NT2/D1 (cell line): ENCODE data around the gene EEF1E1.
A peak's percentile ranks its signal among the peaks of the same experiment; 100 is the strongest.

ENCODE experiments used
- DNase-seq: peaks from one replicate; pipeline ENCODE4 v3.0.0-alpha.2; 2011; ENCODE audit warnings: low read depth, low spot score
- H3K27me3 ChIP-seq: 2 replicates; pipeline ENCODE4 v1.6.0; 2011; ENCODE audit warnings: mild to moderate bottlenecking; ENCODE audit not compliant: insufficient read length, insufficient read depth
- H3K36me3 ChIP-seq: 2 replicates; pipeline ENCODE4 v1.6.1; 2011; ENCODE audit warnings: mild to moderate bottlenecking, low read length, mixed read lengths; ENCODE audit not compliant: insufficient read depth, insufficient read length
- H3K4me1 ChIP-seq: 2 replicates; pipeline ENCODE4 v1.5.1; 2011; ENCODE audit not compliant: insufficient read depth, insufficient read length
- H3K4me3 ChIP-seq: 2 replicates; pipeline ENCODE4 v1.5.1; 2011; ENCODE audit warnings: low read depth; ENCODE audit not compliant: insufficient read length
- H3K9ac ChIP-seq: 2 replicates; pipeline ENCODE4 v1.6.0; 2011; ENCODE audit warnings: low read depth; ENCODE audit not compliant: insufficient read length
- H3K9me3 ChIP-seq: 2 replicates; pipeline ENCODE4 v1.5.1; 2011; ENCODE audit warnings: mild to moderate bottlenecking, low read length; ENCODE audit not compliant: insufficient read depth
- SUZ12 ChIP-seq: IDR thresholded peaks from 2 replicates; pipeline ENCODE4 v1.6.1; 2011; ENCODE audit not compliant: insufficient read length, insufficient read depth; ENCODE audit errors: extremely low read depth
- YY1 ChIP-seq: IDR thresholded peaks from 2 replicates; pipeline ENCODE4 v1.6.1; 2011; ENCODE audit not compliant: insufficient read length, insufficient read depth
- ZNF274 ChIP-seq: IDR thresholded peaks from 2 replicates; pipeline ENCODE4 v1.6.1; 2011; ENCODE audit warnings: mild to moderate bottlenecking, low read depth, low read length

The EEF1E1 gene

DNA sequence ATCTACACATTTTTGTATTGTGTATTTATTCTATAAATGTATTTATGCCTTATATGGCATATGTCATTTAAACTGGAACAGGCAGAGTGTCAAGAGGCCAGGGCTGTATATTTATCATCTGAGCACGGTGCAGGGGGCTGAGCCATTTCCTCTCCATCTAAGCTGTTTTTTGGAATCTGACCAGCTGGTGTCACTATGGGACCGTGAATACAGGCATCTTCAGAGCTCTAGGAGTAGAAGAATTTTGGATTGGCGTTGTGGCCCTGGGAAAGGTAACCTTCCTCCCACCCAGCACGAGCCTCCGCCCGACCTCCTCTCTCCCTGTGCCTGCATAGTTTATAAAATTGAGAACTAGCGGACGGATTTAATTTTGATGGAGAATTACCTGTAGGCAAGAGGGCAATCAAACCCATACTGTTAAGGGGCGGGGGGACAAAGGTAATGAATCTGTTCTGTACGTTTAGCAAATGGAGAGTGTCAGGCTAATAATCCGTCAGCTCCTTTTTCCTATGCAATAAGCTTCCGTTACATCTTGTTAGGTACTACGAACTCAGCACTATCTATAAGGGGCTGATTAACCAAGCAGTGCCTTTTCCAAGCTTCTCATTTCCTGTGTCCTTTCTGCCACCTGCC, 29.0 kb upstream of the EEF1E1 start:
- TF ChIP-seq ZNF274 (no peak), SUZ12 (no peak), YY1 (no peak)
- Histone ChIP-seq H3K36me3 (no peaks in the 10 kb centered on the region), H3K27me3 (no peaks in the 10 kb centered on the region), H3K4me1 (no peaks in the 10 kb centered on the region), H3K9ac (no peak overlapping the region), H3K9me3 (no peaks in the 10 kb centered on the region), H3K4me3 (no peak overlapping the region)
- peak; percentile 54 for DNase-seq

DNA sequence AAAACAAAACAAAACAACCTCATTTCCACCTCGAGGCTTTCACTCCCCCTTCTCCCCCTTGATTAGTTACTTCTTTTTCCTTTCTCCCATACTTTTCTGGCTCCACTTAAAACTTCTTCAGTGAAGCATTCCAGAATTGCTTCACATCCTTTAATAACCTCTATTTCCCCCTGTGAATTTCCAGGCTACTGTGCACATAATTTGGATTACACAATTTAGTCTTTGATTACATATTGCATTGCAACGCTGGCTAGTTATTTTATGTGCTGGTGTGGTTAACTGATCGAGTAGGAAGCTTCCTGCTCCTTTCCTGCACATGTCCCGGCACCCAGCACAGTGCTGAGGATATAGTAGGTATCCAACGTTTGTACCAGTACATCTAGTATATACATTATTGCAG, 28.1 kb upstream of the EEF1E1 start:
- no peak for TF ChIP-seq ZNF274
- TF ChIP-seq YY1: no peak
- TF ChIP-seq SUZ12: no peak
- Histone ChIP-seq H3K9me3 (no peaks in the 10 kb centered on the region), H3K4me1 (no peaks in the 10 kb centered on the region), H3K36me3 (no peaks in the 10 kb centered on the region), H3K27me3 (no peaks in the 10 kb centered on the region), H3K9ac (no peak overlapping the region), H3K4me3 (no peak overlapping the region)
- no peak for DNase-seq

DNA sequence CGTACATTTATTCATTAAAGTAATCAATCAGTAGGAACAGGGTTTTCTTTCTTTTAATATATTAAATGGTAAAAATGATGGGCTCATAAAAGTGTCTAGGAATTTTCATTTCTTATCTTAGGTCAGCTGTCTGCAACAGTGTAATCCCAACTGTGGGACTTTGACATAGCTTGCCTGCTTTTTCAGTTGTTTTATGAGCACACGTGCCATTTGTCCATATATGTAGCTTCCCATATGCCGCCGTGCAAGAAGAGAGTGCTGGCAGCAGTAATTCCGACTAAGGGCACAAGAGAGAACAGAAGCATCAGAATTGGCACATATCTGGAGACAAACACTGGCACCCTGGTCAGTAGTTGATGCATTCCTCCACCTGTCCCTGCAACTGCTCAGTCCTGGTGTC, 20.9 kb upstream of the EEF1E1 start:
- Histone ChIP-seq H3K36me3 (no peaks in the 10 kb centered on the region), H3K27me3 (no peaks in the 10 kb centered on the region), H3K4me1 (no peaks in the 10 kb centered on the region), H3K9ac (no peak overlapping the region), H3K4me3 (no peak overlapping the region), H3K9me3 (no peaks in the 10 kb centered on the region)
- TF ChIP-seq ZNF274: no peak
- TF ChIP-seq YY1: no peak
- no peak for TF ChIP-seq SUZ12
- DNase-seq: no peak

DNA sequence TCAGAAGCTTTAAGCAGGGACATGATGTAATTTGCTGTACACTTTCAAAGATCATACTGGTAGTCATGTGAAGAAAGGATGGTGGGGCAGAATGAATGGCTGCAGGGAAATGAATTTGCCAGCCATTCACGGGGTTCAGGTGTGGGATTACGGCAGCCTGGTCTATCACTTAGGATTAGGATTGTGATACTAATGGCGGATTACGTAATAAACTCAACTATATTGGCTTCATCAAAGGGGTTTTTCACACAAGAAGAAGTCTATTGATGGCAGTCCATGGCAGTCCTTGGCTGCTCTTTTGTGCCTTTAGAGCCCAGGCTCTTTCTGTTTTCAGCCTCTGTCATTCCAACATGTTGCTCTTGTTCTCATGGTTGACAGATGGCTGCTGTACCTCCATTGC, 12.6 kb upstream of the EEF1E1 start:
- Histone ChIP-seq H3K9ac (no peak overlapping the region), H3K27me3 (no peaks in the 10 kb centered on the region), H3K9me3 (no peaks in the 10 kb centered on the region), H3K36me3 (no peaks in the 10 kb centered on the region), H3K4me1 (no peaks in the 10 kb centered on the region), H3K4me3 (no peak overlapping the region)
- no peak for DNase-seq
- TF ChIP-seq YY1 (no peak), ZNF274 (no peak), SUZ12 (no peak)

DNA sequence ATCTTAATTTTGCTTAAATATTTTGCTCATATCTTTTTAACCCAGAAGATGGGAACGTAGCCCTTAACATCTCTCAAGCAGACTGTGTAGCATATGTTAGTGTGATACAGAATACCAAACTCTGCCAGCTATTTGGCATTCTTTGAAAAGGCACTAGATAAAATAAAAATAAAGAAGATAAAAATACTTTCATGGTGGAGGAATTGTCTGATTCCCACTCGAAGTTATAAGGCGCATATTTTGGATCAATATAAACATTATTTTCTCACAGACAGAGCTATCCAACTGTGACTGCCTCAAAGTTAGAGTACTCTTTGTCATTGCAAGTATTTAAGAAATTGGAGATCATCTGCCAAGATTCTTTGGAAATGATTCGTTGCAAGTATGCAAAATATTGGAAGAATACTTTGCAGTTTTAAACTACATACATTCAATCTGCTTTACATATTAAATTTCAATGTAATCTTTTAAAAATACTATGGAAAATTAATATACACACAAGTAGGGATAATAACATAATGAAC, 10.8 kb upstream of the EEF1E1 start:
- TF ChIP-seq YY1: no peak
- TF ChIP-seq SUZ12: no peak
- TF ChIP-seq ZNF274: no peak
- no peaks in the 10 kb centered on the region for H3K9me3 ChIP-seq
- H3K27me3 ChIP-seq: no peaks in the 10 kb centered on the region
- no peak overlapping the region for H3K4me3 ChIP-seq
- no peaks in the 10 kb centered on the region for H3K4me1 ChIP-seq
- no peaks in the 10 kb centered on the region for H3K36me3 ChIP-seq
- no peak overlapping the region for H3K9ac ChIP-seq
- no peak for DNase-seq

DNA sequence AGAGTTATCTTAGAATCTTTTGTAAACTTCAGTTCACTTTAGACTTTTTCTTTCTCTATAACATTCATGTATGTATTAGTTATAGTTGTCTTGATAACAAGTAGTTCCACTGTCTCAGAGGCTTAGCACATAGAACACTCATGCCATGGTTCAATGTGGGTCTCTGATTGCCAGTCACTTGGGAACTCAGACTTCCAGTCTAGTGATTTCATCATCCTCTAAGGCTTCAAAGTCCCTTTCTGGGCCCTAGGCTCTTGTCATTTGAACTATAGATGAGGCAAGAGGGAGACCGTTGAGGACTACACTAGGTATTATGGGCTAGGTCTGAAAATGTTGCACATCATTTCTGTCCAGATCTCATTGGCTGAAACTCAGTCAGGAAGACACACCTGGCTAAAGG, 8.4 kb upstream of the EEF1E1 start:
- Histone ChIP-seq H3K9me3 (no peaks in the 10 kb centered on the region), H3K36me3 (no peaks in the 10 kb centered on the region), H3K27me3 (no peaks in the 10 kb centered on the region), H3K4me1 (no peaks in the 10 kb centered on the region), H3K9ac (no peak overlapping the region), H3K4me3 (no peak overlapping the region)
- TF ChIP-seq SUZ12: no peak
- TF ChIP-seq ZNF274: no peak
- no peak for TF ChIP-seq YY1
- no peak for DNase-seq

DNA sequence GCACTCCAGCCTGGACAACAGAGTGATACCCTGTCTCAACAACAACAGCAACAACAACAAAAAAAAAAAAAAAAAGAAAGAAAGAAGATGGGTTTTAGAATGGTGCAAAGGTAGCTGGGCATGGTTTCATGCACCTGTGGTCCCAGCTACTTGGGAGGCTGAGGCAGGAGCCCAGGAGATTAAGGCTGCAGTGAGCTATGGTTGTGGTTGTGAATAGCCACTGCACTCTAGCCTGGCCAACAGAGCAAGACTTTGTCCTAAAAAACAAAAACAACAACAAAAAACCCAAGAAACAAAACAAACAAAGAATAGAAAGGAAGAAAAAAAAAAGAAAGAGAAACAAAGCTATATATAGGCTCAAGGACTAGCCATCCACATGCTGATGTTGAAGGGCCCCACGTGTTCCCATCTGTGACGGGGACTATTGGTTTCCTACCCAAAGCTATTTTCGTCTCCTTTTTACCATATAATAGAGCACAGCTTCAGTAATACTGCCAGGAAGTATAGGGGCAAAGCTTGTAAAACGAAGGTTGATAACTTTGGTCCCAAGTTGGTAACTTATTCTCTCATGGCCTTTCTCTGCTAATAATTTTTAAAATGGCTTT, 7.9 kb upstream of the EEF1E1 start:
- no peaks in the 10 kb centered on the region for H3K27me3 ChIP-seq
- no peaks in the 10 kb centered on the region for H3K9me3 ChIP-seq
- no peaks in the 10 kb centered on the region for H3K4me1 ChIP-seq
- TF ChIP-seq SUZ12 (no peak), ZNF274 (no peak), YY1 (no peak)
- H3K36me3 ChIP-seq: no peaks in the 10 kb centered on the region
- no peak for DNase-seq
- no peak overlapping the region for H3K4me3 ChIP-seq
- no peak overlapping the region for H3K9ac ChIP-seq
